ENCODE data around the gene AIRE.
"Not testable (repeated sequence)": the region's sequence is repeated elsewhere in the genome, so short reads cannot be mapped to it uniquely, and the experiment has no call there.

Gene AIRE

DNA sequence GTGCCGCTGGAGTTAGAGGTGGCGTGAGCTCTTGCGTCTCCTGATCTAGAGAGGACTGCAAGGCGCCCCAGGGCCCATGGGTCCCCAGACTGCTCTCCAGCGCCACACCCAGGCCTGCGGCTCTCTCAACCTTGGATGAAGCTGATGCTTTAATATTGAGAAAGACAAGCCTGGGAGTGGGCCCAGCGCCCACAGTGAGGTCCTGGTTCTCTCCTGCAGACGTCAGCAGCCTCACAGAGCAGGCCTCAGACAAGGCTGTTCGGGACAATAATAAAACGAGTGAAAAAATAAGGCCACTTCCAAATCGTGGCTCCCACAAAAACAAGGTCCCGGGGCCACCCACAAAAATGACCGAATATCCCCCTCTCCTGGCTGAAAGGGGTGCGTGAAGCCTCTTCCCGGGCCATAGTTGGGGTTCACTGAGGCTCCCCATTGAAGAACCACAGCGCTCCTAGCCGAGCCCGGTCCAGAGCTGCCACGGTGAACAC, 18.0 kb upstream of the AIRE start:
- DNase-seq, result no peak

DNA sequence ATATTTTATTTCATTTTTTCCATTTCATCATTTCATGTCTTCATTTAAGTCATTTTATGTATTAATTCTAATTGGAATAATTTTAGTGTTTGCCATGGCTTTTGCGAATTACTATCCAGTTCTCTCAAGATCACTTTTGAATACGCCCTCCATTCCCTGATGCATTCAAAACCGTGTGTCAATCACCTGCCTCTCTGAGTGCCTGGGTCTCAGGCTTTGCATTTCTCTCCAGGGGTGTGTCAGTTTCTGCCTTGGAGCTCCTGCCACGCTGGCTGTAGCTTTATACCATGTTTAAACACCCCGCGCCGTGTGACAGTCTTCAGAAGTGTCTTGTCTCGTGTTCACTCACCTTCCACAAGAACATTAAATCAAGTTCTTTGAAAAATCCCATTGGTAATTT, 16.6 kb upstream of the AIRE start:
- DNase-seq, result no peak

DNA sequence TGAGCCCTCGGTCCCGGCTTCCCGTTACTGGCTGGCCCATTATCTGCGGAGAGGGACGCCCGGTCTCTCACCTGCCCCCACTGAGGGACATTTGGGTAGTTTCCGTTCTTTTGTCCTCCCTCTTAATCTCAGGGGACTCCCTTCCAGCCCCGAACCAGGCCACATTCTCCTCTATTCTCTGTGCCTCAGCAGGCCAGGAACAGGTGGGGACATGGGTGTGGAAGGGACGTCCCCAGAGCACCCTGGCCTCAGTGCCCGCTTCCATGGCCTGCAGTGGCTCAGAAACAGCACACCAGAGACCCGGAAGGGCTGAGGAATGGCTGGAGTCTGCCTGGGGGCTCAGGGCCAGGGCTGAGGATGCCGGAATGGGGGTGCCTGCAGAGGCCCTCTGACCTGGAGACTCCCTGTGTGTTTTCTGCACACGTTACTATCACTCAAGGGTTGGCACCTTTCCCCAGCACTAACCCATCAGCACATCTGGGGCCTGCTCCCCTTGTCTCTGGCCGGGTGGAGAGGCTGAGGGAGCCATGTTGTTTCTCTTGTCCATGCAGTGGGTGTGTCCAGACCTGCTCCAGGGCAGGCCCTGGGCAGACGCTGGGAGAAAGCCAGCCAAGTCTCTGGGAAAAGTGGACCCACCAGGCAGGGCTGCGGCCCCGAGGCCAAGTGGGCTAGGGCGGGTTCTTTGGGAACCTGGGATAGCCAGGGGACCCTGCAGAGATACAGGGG, 14.0 kb upstream of the AIRE start:
- DNase-seq, result no peak

DNA sequence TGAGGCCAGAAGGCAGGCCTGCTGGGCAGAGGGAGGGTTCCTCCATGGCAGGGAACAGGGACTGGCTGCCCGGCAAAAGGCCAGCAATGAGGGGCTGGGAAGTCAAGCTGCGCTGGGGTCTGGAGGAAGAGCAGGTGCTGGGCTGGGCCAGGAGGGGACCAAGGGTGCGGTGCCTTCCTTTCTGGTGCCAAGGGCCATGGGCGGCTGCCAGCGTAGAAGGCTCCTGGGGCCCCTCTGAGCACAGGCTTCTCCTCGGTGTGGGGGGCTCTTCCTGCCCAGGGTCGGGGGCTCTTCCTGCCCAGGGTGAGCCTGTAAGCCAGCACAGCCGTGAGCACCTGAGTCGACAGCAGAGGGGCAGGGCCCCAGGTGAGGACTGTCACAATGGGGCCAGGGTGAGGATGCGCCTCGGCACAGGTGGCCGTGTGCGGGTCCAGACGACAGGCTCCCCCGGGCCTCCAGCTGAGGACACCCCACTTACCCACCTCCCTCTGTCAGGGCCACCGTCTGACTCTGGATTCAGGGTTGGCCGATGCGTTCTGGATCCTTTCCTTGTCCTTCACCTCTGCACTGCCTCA, 13.3 kb upstream of the AIRE start:
- DNase-seq, result no peak

DNA sequence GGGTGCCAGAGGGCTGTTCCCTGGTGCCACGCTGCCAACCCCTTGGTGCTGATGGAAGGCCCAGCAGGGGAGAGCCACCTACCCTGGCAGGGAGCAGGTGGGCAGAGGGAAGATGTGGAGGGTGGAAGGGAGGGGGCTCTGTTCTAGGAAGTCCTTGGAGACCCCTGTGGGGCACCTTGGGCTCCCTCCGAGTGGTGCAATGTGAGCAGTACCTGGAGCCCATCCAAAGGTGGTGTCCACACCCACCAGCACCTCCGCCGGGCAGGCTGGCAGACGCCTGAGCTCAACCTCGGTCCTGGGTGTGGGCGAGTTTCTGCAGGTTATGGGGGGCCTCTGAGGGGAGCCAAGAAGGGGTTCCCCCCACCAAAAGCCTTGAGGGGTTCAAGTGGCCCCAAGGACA, 12.6 kb upstream of the AIRE start:
- no peak for DNase-seq

DNA sequence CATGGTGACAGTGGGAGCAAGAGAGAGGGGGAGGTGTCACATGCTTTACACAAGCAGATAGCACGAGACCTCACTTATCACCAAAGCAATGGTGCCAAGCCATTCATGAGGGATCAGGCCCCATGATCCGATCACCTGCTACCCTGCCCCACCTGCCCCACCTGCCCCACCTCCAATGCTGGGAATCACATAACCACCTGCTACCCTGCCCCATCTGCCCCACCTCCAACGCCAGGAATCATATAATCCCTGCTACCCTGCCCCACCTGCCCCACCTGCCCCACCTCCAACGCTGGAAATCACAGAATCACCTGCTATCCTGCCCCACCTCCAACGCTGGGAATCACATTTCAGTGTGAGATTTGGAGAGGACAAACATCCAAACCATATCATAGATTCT, 10.6 kb upstream of the AIRE start:
- no peak for DNase-seq

DNA sequence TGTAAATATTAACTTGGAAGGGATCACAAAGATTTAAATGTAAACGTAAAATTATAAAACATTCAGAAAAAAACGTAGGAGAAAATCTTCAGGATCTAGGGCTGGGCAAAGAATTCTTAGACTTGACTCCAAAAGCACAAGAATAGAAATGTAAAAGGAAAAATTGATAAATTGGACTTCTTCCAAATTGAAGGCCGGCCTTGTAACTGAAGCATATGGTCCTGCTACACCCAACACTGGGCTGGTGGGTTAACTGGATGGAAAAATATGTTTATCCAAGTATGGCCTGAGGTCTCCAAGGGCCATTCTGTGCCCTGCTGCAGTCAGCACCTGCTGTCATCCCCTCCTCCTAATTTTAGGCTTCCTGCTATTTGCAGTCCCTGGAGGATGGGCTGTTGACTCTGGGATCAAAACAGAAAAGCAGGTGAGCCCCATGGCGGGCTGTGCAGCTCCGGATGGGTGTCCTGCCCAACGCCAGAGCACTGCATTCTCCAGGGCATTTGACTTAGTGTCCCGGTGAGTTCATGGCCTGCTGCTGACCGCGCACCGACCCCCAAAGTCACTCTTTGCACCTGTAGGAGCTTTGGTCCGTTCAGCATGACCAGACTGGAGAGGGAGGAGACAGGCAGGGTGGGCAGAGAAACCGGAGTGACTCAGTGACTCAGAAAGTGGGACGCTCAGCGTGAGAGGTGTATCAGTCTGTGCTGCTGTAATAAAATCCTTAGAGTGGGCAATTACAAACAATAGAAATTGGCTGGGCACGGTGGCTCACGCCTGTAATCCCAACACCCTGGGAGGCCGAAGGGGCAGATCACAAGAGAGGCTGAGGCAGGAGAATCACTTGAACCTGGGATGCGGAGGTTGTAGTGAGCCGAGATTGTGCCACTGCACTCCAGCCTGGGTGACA, 6.1 kb upstream of the AIRE start:
- DNase-seq, result peak; percentile 80

DNA sequence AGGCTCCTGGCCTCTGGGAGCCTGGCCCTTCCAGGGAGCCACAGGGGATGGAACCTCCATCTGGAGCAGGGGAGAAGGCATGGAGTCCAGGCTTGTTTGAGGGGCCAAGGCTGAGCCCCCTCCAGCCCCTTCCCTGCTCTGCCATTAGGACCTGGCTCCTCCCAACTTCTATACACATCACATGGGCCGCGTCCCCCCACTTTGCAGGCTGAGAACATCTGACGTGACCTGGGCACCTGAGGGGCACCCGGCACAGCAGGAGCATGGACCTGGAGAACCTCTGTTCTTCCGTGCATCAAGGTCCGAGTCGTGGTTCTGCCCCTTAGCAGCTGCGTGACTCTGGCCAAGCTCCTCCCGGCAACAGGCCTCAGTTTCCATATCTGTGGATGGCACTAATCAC, 3.9 kb upstream of the AIRE start:
- no peak for DNase-seq

DNA sequence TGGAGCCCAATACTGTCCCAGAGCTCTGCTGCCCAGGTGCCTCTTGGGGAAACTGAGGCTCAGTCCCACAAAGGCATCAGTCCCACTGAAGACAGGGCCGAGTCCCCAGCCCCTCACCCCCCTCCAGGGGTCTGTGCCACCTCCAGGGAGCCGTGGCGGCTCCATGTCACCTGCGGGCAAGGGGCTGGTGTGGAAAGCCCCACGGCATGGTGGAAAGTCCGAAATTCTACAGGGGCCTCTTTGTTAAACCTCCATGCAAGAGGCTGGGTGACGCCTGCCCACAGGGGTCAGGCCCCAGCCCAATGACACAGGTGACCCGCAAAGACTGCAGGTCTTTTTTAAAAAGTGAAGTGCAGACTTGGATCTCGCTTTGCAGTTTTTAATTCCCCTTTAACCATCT, 3.3 kb upstream of the AIRE start:
- DNase-seq, result no peak

DNA sequence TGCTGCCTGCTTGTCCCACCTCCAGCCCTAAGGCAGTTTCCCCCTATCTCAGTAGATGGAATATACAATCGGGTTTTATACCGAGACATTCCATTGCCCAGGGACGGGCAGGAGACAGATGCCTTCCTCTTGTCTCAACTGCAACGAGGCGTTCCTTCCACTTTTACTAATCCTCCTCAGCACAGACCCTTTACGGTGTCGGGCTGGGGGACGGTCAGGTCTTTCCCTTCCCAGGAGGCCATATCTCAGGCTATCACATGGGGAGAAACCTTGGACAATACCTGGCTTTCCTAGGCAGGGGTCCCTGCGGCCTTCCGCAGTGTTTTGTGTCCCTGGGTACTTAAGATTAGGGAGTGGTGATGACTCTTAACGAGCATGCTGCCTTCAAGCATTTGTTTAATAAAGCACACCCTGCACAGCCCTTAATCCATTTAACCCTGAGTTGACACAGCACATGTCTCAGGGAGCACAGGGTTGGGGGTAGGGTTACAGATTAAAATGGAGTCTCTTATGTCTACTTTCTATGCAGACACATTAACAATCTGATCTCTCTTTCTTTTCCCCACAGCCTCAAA, 2.4 kb upstream of the AIRE start:
- DNase-seq, result not testable (repeated sequence)

DNA sequence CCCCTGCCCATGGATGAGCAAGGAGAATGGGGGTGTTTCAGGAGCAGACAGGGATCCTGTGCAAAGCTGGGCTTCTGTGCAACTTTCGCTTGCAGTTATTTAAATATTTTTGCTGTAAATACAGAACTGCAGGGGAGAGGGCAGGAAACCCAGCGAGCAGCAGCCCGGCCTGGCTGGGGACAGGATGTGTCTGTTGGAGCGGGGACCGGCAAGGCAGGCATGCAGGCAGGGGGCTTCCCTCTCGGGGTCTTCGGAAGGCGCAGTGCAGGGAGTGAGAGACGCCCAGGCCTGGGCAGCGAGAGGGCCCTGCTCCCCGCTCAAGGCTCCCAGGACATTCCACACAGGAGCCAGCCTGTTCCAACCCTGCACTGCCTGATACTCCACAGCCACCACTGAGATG, 1.7 kb upstream of the AIRE start:
- DNase-seq, result no peak

DNA sequence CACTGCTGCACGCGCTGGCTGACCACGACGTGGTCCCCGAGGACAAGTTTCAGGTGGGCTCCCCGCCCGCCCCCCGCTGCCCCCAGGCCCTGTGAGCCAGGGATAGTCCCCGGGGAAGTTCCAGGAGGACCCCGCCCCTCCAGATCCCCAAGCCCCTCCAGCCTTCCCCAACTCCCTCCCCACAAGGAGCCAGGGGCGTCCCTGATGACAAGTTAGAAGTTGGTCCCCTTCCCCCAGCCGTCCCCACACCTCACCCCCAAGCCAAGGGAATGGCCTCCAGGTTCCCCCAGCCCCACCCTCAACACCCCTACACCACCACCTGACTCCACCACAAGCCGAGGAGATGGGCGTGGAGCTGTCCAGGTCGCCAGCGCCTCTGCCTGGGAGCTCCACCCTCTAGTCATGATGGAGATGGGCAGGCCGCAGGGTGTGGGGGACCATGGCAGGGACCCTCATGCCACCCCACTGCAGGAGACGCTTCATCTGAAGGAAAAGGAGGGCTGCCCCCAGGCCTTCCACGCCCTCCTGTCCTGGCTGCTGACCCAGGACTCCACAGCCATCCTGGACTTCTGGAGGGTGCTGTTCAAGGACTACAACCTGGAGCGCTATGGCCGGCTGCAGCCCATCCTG, 525 bp downstream of the AIRE start:
- DNase-seq, result no peak

DNA sequence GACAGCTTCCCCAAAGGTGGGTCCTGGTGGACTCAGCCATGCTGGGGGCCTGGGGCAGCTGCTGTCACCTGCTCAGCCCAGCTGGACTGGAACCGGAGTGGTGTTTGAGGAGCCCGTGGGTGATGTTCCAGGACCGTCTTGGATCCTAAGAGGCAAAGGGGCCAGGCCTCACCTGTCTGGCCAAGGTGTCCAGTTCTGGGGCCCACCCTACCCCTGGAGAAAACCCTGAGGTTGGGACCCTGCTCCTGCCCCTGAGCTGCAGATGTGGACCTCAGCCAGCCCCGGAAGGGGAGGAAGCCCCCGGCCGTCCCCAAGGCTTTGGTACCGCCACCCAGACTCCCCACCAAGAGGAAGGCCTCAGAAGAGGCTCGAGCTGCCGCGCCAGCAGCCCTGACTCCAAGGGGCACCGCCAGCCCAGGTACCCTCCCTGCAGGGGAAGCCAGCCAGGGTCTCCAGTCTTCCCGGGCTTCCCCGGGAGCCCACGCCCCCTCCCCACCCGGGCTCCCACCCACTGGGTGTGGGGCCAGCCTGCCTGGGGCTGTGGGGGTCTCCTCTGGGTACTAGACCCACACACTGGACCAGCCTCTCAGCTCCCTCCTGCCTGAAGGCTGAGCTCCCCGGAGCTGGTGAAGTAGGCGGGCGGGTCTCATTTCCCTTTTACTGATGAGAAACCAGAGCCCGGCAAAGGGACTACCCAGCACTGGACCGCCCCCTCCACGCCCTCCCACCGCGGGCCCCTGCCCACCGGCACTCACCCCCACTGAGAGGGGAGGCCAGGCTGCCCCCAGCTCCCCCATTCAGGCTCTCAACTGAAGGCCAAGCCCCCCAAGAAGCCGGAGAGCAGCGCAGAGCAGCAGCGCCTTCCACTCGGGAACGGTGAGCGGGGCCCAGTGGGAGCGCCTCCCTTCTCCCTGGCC, 1.3 kb downstream of the AIRE start:
- no peak for DNase-seq

DNA sequence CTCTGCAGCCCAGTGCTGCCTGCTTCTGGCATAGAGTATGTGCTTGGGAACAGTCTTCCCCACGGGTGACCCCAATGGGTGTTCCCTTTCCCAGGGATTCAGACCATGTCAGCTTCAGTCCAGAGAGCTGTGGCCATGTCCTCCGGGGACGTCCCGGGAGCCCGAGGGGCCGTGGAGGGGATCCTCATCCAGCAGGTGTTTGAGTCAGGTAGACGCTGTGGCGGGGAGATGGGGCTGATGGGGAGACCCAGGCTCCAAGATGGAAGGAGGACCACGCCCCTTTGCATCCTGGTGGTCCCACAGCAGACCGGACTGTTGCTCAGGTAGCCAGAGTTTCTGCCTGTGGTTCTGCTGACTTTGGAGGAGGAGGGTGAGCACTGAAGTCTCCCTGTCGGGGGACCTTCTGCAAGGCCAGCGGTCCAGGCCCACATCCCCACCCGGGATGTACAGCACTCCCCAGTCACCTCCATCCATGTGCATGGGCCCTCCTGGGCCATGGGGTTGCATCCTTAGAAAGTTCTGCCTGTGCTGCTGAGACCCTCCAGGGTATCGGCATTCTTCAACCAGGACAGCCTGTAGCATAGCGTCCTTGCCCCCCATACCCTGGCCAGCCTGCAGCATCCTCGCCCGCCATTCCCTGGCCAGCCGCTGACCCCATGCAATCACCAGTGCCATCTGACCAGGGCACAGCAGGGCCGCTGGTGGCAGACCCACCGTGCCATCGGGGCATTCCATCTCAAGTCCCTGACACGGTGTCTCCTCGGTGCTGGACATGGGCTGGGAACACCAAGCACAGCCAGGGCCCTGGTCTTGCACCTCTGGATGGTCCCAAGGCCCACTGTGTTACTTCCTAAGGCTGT, 2.8 kb downstream of the AIRE start:
- no peak for DNase-seq

DNA sequence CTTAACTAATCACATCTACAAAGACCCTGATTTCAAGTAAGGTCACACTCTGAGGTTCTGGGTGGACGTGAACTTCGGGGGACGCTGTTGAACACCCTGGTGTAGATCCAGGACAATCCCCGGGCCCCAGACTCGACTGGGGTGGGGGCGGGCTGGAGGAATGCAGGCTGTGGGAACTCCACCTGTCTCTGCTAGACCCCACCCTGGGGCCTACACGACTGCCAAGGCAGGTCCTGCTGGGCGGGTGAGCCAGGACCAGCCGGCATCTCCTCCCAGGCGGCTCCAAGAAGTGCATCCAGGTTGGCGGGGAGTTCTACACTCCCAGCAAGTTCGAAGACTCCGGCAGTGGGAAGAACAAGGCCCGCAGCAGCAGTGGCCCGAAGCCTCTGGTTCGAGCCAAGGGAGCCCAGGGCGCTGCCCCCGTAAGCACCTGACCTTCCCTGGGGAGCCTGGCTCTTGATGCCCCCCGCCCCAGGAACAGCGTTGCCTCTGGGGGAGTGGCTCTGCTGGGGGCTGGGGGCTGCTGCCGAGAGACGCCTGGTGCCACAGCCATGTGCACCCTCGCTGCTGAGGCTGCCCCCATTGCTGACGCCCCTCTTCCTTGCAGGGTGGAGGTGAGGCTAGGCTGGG, 3.8 kb downstream of the AIRE start:
- DNase-seq, result no peak

DNA sequence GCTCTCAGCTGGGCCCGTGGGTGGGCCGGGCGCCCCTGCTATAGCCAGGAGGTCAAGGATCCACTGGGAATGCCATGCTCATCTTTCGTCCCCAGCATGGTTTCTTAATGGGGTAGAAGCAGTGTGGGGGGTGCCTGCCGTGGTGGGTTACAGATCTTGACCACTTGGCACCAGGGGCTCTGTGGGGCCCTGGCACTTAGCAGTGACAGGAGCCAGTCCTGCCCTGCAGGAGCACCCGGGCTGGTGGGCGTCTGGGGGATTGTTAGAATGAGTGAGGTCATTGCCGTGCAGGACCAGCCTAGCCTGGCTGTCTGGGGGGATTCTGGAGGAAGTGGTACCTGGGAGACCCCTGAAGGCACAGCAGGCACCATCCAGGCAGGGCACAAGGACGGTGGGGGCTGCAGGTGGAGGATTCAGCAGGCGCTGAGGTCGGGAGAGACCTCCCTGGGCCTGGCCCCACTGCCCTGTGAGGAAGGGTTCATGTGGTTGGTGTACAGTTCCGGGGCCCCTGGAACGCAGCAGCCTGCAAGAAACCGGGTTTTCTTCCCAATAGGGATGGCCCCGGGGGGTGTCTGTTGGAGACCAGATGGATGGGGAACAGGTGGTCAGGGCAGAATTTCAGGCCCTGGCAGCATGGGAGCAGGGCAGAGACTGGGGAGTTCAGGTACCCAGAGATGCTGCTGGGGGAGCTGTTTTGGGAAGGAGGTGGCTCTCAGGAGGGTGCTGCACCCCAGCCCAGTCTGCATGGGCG, 4.8 kb downstream of the AIRE start:
- DNase-seq, result no peak

DNA sequence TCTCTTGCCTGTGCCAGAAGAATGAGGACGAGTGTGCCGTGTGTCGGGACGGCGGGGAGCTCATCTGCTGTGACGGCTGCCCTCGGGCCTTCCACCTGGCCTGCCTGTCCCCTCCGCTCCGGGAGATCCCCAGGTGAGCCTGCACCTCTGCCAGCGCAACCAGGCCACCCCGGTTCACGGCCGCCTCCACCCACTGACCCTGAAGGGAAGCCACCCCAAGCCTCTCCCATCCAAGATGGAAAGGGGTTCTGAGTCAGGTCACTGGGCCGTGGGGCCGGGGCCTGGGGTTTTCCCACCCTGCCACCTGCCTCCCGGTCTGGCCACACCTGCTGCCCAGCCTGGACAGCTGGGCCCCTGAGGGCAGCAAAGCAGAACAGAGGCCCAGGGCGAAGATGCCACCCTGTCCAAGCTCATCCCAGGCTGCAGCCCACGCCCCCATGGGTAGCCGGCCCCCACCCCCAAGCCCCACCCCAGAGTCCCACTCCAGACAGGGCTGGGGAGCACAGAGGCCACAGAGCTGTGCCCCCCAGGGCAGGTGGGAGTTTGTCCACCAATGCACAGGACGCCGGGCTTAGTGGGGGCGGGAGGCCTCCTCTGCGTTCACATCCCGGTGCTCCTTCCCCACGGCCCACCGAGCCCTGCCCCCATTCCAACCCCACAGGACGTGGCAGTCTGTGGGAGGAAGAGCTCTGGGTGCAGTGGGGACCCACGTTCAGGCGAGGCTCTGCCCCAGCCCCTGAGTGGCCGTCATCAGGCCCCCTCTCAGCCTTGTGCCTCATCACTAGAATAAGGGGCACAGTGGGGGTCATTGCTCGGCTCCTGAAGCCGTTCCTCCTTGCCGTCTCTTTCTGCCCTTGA, 5.6 kb downstream of the AIRE start:
- no peak for DNase-seq

DNA sequence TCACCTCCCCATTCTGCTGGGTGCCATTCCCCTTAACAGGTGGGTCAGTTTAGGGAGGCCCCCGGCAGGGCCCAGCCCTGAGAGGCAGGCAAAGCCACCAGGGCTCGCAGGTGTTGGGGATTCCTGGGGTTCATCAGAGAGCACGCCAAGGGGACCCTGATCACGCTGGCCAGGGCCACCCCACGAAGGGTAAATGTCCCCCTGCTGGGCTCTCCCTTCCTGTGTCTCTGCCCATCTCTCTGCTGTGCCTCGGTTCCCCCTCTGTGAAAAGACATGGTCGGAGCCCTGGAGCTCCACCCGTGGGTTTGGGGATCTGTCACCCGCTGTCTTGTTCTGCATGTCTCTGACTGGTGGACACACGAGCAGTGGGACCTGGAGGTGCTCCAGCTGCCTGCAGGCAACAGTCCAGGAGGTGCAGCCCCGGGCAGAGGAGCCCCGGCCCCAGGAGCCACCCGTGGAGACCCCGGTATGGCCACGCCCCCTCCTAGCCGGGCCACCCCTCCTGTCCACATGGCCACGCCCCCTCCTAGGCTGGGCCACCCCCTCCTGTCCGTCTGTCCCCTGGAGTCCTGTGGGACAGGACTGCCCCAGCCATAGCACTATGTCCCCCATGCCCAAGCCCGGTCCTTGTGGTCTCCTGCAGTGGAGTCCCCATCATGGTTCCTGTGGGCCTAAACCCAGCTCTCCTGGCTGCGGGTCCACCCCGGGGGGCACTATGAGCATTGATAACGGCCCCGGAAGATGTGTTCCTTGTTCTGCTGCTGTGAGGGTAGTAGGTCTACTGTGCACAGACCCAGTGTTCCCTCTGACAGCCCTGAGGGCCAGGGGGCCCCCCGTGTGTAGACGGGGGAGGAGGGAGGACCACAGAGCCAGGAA, 6.5 kb downstream of the AIRE start:
- DNase-seq, result no peak

All from NCI-H1436 treated with DMSO at 0.1 percent for 48 hours (cell line).